SU-DHL-6 (cell line): ENCODE data around the gene TMCC2.

ENCODE experiments used
- H2AFZ ChIP-seq: fragments of 200-600 bp; sonication (generic); 2 replicates; pipeline ENCODE4 v1.6.1; 2014; ENCODE audit warnings: low read depth, mild to moderate bottlenecking, moderate library complexity, mixed read lengths, antibody characterized with exemption, low read length; ENCODE audit not compliant: severe bottlenecking
- H3F3A ChIP-seq: fragments of 200-600 bp; shearing (Covaris generic); 2 replicates; pipeline ENCODE4 v1.6.0; 2016; ENCODE audit warnings: antibody characterized with exemption, mild to moderate bottlenecking; ENCODE audit not compliant: insufficient read depth
- H3K27ac ChIP-seq: fragments of 200-600 bp; sonication (generic); 2 replicates; pipeline ENCODE4 v1.5.1; 2016; ENCODE audit warnings: low read depth, mild to moderate bottlenecking, low read length, moderate library complexity, mixed read lengths
- H3K27me3 ChIP-seq: fragments of 200-600 bp; sonication (generic), shearing (Covaris generic); 2 replicates; pipeline ENCODE4 v1.6.0; 2014; ENCODE audit warnings: mild to moderate bottlenecking, low read length
- H3K36me3 ChIP-seq: fragments of 200-600 bp; sonication (generic); 2 replicates; pipeline ENCODE4 v1.6.1; 2014; ENCODE audit warnings: mild to moderate bottlenecking, low read length, mixed read lengths
- H3K4me2 ChIP-seq: fragments of 300-600, 200-600 bp; shearing (Covaris generic), sonication (generic); 2 replicates; pipeline ENCODE4 v1.6.0; 2014; ENCODE audit warnings: low read length, low read depth, mild to moderate bottlenecking; ENCODE audit not compliant: poor library complexity, severe bottlenecking
- H3K4me3 ChIP-seq: fragments of 200-600 bp; sonication (generic); 2 replicates; pipeline ENCODE4 v1.5.1; 2014; ENCODE audit warnings: antibody characterized with exemption, low read length, mild to moderate bottlenecking, mixed read lengths; ENCODE audit not compliant: insufficient read depth, poor library complexity, severe bottlenecking
- H3K79me2 ChIP-seq: fragments of 200-600 bp; sonication (generic); 2 replicates; pipeline ENCODE4 v1.6.1; 2014; ENCODE audit warnings: mild to moderate bottlenecking, low read length, moderate library complexity; ENCODE audit not compliant: insufficient read depth
- H3K9ac ChIP-seq: fragments of 200-600 bp; sonication (generic); 2 replicates; pipeline ENCODE4 v1.7.0; 2014; ENCODE audit warnings: mild to moderate bottlenecking, low read length
- H3K9me2 ChIP-seq: fragments of 200-600 bp; sonication (generic); replicated peaks from 2 replicates; pipeline ENCODE4 v1.6.1; 2014; ENCODE audit warnings: low read length; ENCODE audit not compliant: insufficient read depth
- H3K9me3 ChIP-seq: fragments of 200-600 bp; sonication (generic); 2 replicates; pipeline ENCODE4 v1.6.1; 2014; ENCODE audit warnings: low read length, mixed read lengths; ENCODE audit not compliant: insufficient read depth
- H4K20me1 ChIP-seq: fragments of 200-600 bp; sonication (generic); 2 replicates; pipeline ENCODE4 v1.6.1; 2014; ENCODE audit warnings: low read depth, mild to moderate bottlenecking, antibody characterized with exemption, low read length, moderate library complexity, mixed read lengths
- EZH2phosphoT487 ChIP-seq: fragments of 200-600 bp; sonication (generic), shearing (Covaris generic); conservative IDR thresholded peaks from 2 replicates; pipeline ENCODE4 v1.6.1; 2018; ENCODE audit warnings: mild to moderate bottlenecking, antibody characterized with exemption, low read length, moderate library complexity, mixed read lengths
- TF ChIP-seq, protein P1 (sequence below): fragments of 200-600 bp; sonication (generic); IDR thresholded peaks from one replicate; pipeline ENCODE4 v1.5.1; 2017; ENCODE audit warnings: antibody characterized with exemption, mild to moderate bottlenecking, low read length, moderate library complexity; ENCODE audit not compliant: insufficient read depth, poor library complexity, severe bottlenecking

The TMCC2 gene

DNA sequence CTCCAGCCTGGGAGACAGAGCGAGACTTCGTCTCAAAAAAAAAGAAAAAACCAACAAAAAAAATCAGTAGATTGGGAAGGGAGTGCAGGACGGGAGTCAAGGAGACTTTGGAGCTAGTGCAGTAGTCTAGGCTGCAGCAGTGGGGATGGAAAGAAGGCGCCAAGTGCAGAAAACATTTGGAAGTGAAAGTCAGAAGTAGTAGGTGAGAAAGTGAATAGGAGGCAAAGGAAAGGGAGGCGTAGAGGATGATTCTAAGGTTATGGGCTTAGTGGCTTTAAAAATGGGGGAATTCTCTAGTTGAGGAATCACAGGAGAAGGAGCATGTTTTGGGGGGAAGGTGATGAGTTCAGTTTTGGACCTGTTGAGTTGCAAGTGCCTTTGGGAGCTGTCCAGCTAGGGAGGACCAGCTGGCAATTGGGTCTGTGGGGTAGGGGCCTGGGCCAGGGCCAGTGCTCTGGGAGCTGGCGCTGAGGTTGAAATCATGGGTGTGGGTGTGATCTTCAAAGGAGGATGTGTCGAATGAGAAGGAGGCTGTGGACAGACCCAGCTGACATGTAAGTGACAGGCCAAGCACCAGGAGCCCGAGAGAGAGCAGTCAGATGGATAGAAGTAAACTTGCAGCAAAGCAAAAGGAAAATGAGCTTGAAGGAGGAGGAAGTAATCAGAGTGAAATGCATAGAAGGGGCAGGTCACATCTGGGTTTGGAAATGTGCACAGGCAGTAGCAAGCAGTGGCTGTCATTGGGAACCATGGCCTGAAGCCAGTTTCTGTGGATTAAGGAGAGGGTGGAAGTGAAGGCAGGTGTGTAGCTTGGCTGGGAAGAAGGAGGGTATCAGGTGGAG lies 15.8 kb downstream of the TMCC2 start:
- H3K36me3 ChIP-seq, result no peaks in the 10 kb centered on the region
- no peak overlapping the region for H3K9ac ChIP-seq
- no peaks in the 10 kb centered on the region for H3K27me3 ChIP-seq
- no peak overlapping the region for H2AFZ ChIP-seq
- no peaks in the 10 kb centered on the region for H3F3A ChIP-seq
- H3K27ac ChIP-seq, result no peak overlapping the region
- H3K9me3 ChIP-seq, result no peaks in the 10 kb centered on the region
- H3K4me2 ChIP-seq, result no peak overlapping the region
- H3K79me2 ChIP-seq, result no peaks in the 10 kb centered on the region
- H3K4me3 ChIP-seq, result no peak overlapping the region
- no peaks in the 10 kb centered on the region for H3K9me2 ChIP-seq
- no peak for TF ChIP-seq EZH2phosphoT487
- TF ChIP-seq, protein P1, sequence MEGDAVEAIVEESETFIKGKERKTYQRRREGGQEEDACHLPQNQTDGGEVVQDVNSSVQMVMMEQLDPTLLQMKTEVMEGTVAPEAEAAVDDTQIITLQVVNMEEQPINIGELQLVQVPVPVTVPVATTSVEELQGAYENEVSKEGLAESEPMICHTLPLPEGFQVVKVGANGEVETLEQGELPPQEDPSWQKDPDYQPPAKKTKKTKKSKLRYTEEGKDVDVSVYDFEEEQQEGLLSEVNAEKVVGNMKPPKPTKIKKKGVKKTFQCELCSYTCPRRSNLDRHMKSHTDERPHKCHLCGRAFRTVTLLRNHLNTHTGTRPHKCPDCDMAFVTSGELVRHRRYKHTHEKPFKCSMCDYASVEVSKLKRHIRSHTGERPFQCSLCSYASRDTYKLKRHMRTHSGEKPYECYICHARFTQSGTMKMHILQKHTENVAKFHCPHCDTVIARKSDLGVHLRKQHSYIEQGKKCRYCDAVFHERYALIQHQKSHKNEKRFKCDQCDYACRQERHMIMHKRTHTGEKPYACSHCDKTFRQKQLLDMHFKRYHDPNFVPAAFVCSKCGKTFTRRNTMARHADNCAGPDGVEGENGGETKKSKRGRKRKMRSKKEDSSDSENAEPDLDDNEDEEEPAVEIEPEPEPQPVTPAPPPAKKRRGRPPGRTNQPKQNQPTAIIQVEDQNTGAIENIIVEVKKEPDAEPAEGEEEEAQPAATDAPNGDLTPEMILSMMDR, result no peak
- no peaks in the 10 kb centered on the region for H4K20me1 ChIP-seq

DNA sequence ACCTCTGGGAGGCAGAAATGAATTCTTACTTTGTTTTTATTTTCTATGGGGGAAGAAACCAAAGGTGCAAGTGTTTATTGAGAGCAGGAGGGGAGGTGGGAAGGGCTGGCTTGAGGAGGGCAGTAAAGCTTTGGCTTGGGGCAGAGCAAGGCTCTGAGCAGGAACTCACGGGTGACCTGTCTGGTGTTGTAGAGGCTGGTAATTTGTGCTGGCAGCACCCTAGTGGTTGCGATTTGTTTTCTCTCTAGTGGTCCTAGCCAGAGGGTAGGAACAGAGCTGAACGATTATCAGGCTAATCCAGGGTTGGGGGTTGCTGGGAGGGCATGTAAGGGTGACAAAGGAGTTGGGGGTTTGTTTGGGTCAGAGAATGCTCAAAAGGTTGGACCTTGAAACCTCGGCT lies 16.6 kb downstream of the TMCC2 start:
- no peaks in the 10 kb centered on the region for H3K27me3 ChIP-seq
- H3K9me2 ChIP-seq, result no peaks in the 10 kb centered on the region
- no peaks in the 10 kb centered on the region for H3F3A ChIP-seq
- no peaks in the 10 kb centered on the region for H3K36me3 ChIP-seq
- H3K4me2 ChIP-seq, result no peak overlapping the region
- no peaks in the 10 kb centered on the region for H4K20me1 ChIP-seq
- no peak overlapping the region for H2AFZ ChIP-seq
- H3K9ac ChIP-seq, result no peak overlapping the region
- TF ChIP-seq, protein P1, result no peak
- TF ChIP-seq EZH2phosphoT487, result no peak
- H3K79me2 ChIP-seq, result no peaks in the 10 kb centered on the region
- H3K4me3 ChIP-seq, result no peak overlapping the region
- H3K9me3 ChIP-seq, result no peaks in the 10 kb centered on the region
- H3K27ac ChIP-seq, result no peak overlapping the region

DNA sequence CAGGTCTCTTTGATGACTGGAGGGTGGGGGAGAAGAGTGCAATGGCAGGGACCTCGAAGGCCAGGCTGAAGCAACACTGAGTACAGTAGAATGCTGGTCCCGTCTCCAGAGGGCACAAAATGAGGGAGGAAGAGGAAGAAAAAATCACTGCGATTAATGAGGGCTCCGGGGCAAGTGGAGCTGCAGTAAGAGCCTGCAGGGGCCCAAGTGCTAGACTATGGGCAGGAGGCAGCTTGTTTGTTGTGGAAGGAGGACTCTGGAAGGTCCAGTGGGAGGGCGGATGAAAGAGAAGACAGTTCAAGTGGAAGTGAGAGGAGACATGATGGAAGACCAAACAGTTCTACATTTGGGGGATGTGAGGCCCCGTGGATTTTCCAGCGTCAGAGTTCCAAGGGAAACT lies 17.4 kb downstream of the TMCC2 start:
- Histone ChIP-seq H3K4me2 (no peak overlapping the region), H3K27me3 (no peaks in the 10 kb centered on the region)

More for the DNA sequence above, 17.4 kb downstream of the TMCC2 start:
- no peak overlapping the region for H2AFZ ChIP-seq
- H3K9me2 ChIP-seq, result no peaks in the 10 kb centered on the region
- TF ChIP-seq, protein P1, result no peak
- no peak for TF ChIP-seq EZH2phosphoT487
- H3F3A ChIP-seq, result no peaks in the 10 kb centered on the region
- no peaks in the 10 kb centered on the region for H4K20me1 ChIP-seq
- no peaks in the 10 kb centered on the region for H3K9me3 ChIP-seq
- H3K4me3 ChIP-seq, result no peak overlapping the region
- no peaks in the 10 kb centered on the region for H3K79me2 ChIP-seq
- no peak overlapping the region for H3K27ac ChIP-seq
- no peaks in the 10 kb centered on the region for H3K36me3 ChIP-seq
- no peak overlapping the region for H3K9ac ChIP-seq
